ENCODE measurements around the gene KIAA0586. TPM values are rescaled to one million over a fixed set of nuclear protein-coding genes. Genes with fewer than 3 reads are reported as not detected.
A peak's percentile ranks its signal among the peaks of the same experiment; 100 is the strongest.

The KIAA0586 gene
- total and polyA plus RNA-seq, 2 of the 13 experiments (the other 11 are each of a cell fraction or from before 2014, with no cell fraction given), result 12.6 to 25.2 TPM

GRCh38 chr14:58395812-58396788 is 31.4 kb upstream of the KIAA0586 start, which contains the start of gene TOMM20L (continued):
- TF ChIP-seq DZIP1 (CRISPR knock-in tag; IDR thresholded peaks at IDR 0.05), result peak; percentile 74; the same call in 1 of the 2 replicates
- TF ChIP-seq ZNF496 (CRISPR knock-in tag; IDR thresholded peaks at IDR 0.05; ENCODE audit: insufficient replicate concordance), result no peak
- TF ChIP-seq ZNF383 (CRISPR knock-in tag; IDR thresholded peaks at IDR 0.05; ENCODE audit: borderline replicate concordance), result peak; percentile 66; the same call in 1 of the 2 replicates
- TF ChIP-seq HOXA3 (CRISPR knock-in tag; IDR thresholded peaks at IDR 0.05), result peak; percentile 80
- TF ChIP-seq ZNF644 (CRISPR knock-in tag; IDR thresholded peaks at IDR 0.05; ENCODE audit: low read depth), result peak; percentile 78; the same call in 1 of the 2 replicates
- TF ChIP-seq ZFY (CRISPR knock-in tag; IDR thresholded peaks at IDR 0.05), result peak; percentile 88
- TF ChIP-seq KLF11 (CRISPR knock-in tag; IDR thresholded peaks at IDR 0.05), result no peak
- TF ChIP-seq BRF2 (CRISPR knock-in tag; IDR thresholded peaks at IDR 0.05), result peak; percentile 20; the same call in 1 of the 2 replicates
- peak; percentile 51; the same call in 1 of the 2 replicates for TF ChIP-seq ZBTB26 (CRISPR knock-in tag; IDR thresholded peaks at IDR 0.05; ENCODE audit: borderline replicate concordance)
- peak; percentile 60; the same call in 1 of the 2 replicates for TF ChIP-seq ZNF709 (CRISPR knock-in tag; IDR thresholded peaks at IDR 0.05)
- 0 out of 2 replicates have a peak, but pooled peaks have one; percentile 49 for TF ChIP-seq ARHGAP35 (CRISPR knock-in tag; IDR thresholded peaks at IDR 0.05; ENCODE audit: borderline replicate concordance)
- TF ChIP-seq ZNF230 (CRISPR knock-in tag; IDR thresholded peaks at IDR 0.05), result peak; percentile 39; the same call in 1 of the 2 replicates
- peak; percentile 94 for TF ChIP-seq ZNF687 (CRISPR knock-in tag; IDR thresholded peaks at IDR 0.05)
- TF ChIP-seq RNF2 (conservative IDR thresholded peaks at IDR 0.05; ENCODE audit: low read depth), result peak; percentile 84
- peak; percentile 25; the same call in 1 of the 2 replicates for TF ChIP-seq POLR2AphosphoS5 (IDR thresholded peaks at IDR 0.05; ENCODE audit: low read depth, low read length)
- peak; percentile 91; the same call in 1 of the 2 replicates for TF ChIP-seq ZNF34 (CRISPR knock-in tag; IDR thresholded peaks at IDR 0.05; ENCODE audit: borderline replicate concordance)
- TF ChIP-seq ZNF431 (CRISPR knock-in tag; IDR thresholded peaks at IDR 0.05; ENCODE audit: borderline replicate concordance, low read depth), result peak; percentile 95
- TF ChIP-seq KDM4B (CRISPR knock-in tag; IDR thresholded peaks at IDR 0.05), result 0 out of 2 replicates have a peak, but pooled peaks have one; percentile 44
- 0 out of 2 replicates have a peak, but pooled peaks have one; percentile 61 for TF ChIP-seq MEIS1 (CRISPR knock-in tag; IDR thresholded peaks at IDR 0.05; ENCODE audit: borderline replicate concordance)

All from HepG2 (cell line).